MM.1S (cell line): ENCODE measurements around the gene ZNF862.

Experiments used
- DNase-seq: peaks from one replicate; pipeline ENCODE4 v3.0.0-alpha.2; 2015
- H2AFZ ChIP-seq: fragments of 300-600 bp; sonication (generic); 2 replicates; pipeline ENCODE4 v1.6.0; 2016; ENCODE audit warnings: antibody characterized with exemption, low read length
- H3F3A ChIP-seq: fragments of 300-600 bp; sonication (generic); 2 replicates; pipeline ENCODE4 v1.6.1; 2016; ENCODE audit warnings: mild to moderate bottlenecking, antibody characterized with exemption, low read length, moderate library complexity, mixed read lengths; ENCODE audit not compliant: insufficient read depth
- H3K27ac ChIP-seq: fragments of 300-600 bp; sonication (generic); 2 replicates; pipeline ENCODE4 v1.5.1; 2016; ENCODE audit warnings: mild to moderate bottlenecking, low read length
- H3K27me3 ChIP-seq: fragments of 300-600 bp; sonication (generic); replicated peaks from 2 replicates; pipeline ENCODE4 v1.6.0; 2016; ENCODE audit warnings: low read length; ENCODE audit not compliant: insufficient read depth
- H3K36me3 ChIP-seq: fragments of 300-600 bp; sonication (generic); replicated peaks from 2 replicates; pipeline ENCODE4 v1.6.1; 2016; ENCODE audit warnings: mild to moderate bottlenecking, low read length, mixed read lengths; ENCODE audit not compliant: insufficient read depth
- H3K4me1 ChIP-seq: fragments of 300-600 bp; sonication (generic); 2 replicates; pipeline ENCODE4 v1.6.1; 2016; ENCODE audit warnings: low read length, mixed read lengths
- H3K4me2 ChIP-seq: fragments of 300-600 bp; sonication (generic); 2 replicates; pipeline ENCODE4 v1.6.0; 2016; ENCODE audit warnings: low read depth, low read length
- H3K4me3 ChIP-seq: fragments of 300-600 bp; sonication (generic); 2 replicates; pipeline ENCODE4 v1.5.1; 2016; ENCODE audit warnings: low read length, mixed read lengths
- H3K79me2 ChIP-seq: fragments of 300-600 bp; sonication (generic); 2 replicates; pipeline ENCODE4 v1.6.1; 2016; ENCODE audit warnings: mixed run types, low read length, mixed read lengths
- H3K9ac ChIP-seq: fragments of 300-600 bp; sonication (generic); 2 replicates; pipeline ENCODE4 v1.6.1; 2016; ENCODE audit warnings: low read length, mixed read lengths
- H3K9me2 ChIP-seq: fragments of 300-600 bp; sonication (generic); replicated peaks from 2 replicates; pipeline ENCODE4 v1.6.1; 2016; ENCODE audit warnings: mild to moderate bottlenecking, low read length, mixed read lengths; ENCODE audit not compliant: insufficient read depth
- H3K9me3 ChIP-seq: fragments of 300-600 bp; sonication (generic); replicated peaks from 2 replicates; pipeline ENCODE4 v1.6.1; 2016; ENCODE audit warnings: mild to moderate bottlenecking, low read length, mixed read lengths; ENCODE audit not compliant: insufficient read depth
- H4K20me1 ChIP-seq: fragments of 300-600 bp; sonication (generic); 2 replicates; pipeline ENCODE4 v1.6.1; 2016; ENCODE audit warnings: mild to moderate bottlenecking, low read length, moderate library complexity, mixed read lengths; ENCODE audit not compliant: insufficient read depth
- EZH2 ChIP-seq: fragments of 300-600 bp; sonication (generic); optimal IDR thresholded peaks from 2 replicates; pipeline ENCODE3; 2017; ENCODE audit warnings: low read depth, mild to moderate bottlenecking, antibody characterized with exemption, low read length, mixed read lengths
- EZH2phosphoT487 ChIP-seq: fragments of 300-600 bp; sonication (generic); IDR thresholded peaks from 2 replicates; pipeline ENCODE4 v1.6.1; 2018; ENCODE audit warnings: antibody characterized with exemption, low read length
- TF ChIP-seq, protein P1 (sequence below): fragments of 300-600 bp; sonication (generic); IDR thresholded peaks from 2 replicates; pipeline ENCODE4 v1.5.1; 2016; ENCODE audit warnings: antibody characterized with exemption, low read length, mixed read lengths

ZNF862 gene

GRCh38 chr7:149879766-149880637, 41.8 kb downstream of the ZNF862 start:
- H3K9me3 ChIP-seq = no peaks in the 10 kb centered on the region

DNA sequence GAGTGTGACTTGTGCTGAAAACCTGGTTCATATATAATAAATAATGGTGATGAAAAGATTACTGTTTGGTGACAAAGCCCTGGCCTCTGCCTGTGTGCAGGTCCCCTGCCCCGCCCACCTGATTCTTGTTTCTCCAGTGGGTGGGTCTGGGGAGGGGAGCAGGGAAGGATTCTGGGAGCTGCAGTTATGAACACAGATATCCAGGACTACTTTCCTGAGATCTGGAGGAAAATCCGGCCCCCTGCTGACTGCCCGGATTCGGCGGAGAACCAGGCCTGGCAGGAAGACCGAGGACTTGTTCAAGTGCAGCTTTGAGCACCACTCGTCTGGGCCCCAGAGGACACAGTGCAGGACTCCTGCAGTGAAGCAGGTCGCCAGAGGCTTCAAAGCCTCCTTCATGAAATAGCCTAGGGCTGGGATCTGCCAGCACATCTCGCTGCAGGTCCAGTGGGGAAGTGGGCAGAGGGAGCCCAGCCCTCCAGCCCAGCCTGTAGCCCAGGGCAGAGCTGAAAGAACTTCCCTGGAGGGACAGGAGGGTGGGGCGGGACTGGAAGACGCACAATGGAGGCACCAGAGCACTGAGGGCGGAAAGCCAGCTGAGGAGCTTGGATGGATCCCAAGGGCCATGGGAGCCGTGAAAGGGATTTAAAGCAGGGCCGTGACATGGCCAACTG, 42.6 kb downstream of the ZNF862 start:
- DNase-seq = no peak
- H3K9me3 ChIP-seq = no peaks in the 10 kb centered on the region
- no peaks in the 10 kb centered on the region for H4K20me1 ChIP-seq
- H3K27ac ChIP-seq = no peak overlapping the region
- no peak overlapping the region for H3K4me3 ChIP-seq
- H3K79me2 ChIP-seq = peaks cover 1% of the 10 kb centered on the region; the same call in 1 of the 2 replicates
- TF ChIP-seq EZH2phosphoT487 (no peak), EZH2 (no peak)
- TF ChIP-seq, protein P1, sequence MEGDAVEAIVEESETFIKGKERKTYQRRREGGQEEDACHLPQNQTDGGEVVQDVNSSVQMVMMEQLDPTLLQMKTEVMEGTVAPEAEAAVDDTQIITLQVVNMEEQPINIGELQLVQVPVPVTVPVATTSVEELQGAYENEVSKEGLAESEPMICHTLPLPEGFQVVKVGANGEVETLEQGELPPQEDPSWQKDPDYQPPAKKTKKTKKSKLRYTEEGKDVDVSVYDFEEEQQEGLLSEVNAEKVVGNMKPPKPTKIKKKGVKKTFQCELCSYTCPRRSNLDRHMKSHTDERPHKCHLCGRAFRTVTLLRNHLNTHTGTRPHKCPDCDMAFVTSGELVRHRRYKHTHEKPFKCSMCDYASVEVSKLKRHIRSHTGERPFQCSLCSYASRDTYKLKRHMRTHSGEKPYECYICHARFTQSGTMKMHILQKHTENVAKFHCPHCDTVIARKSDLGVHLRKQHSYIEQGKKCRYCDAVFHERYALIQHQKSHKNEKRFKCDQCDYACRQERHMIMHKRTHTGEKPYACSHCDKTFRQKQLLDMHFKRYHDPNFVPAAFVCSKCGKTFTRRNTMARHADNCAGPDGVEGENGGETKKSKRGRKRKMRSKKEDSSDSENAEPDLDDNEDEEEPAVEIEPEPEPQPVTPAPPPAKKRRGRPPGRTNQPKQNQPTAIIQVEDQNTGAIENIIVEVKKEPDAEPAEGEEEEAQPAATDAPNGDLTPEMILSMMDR = no peak
- H3F3A ChIP-seq = no peaks in the 10 kb centered on the region
- H3K9me2 ChIP-seq = no peaks in the 10 kb centered on the region
- no peak overlapping the region for H3K9ac ChIP-seq
- no peak overlapping the region for H2AFZ ChIP-seq
- H3K4me2 ChIP-seq = no peak overlapping the region
- no peaks in the 10 kb centered on the region for H3K27me3 ChIP-seq
- no peaks in the 10 kb centered on the region for H3K36me3 ChIP-seq
- H3K4me1 ChIP-seq = no peaks in the 10 kb centered on the region

More at GRCh38 chr7:149879766-149880637, 41.8 kb downstream of the ZNF862 start:
- Histone ChIP-seq H2AFZ (no peak overlapping the region), H3K9me2 (no peaks in the 10 kb centered on the region), H3F3A (no peaks in the 10 kb centered on the region), H3K27me3 (no peaks in the 10 kb centered on the region), H3K4me2 (no peak overlapping the region), H3K4me1 (peaks cover 6% of the 10 kb centered on the region), H3K9ac (no peak overlapping the region), H3K4me3 (no peak overlapping the region), H3K27ac (no peak overlapping the region), H3K36me3 (no peaks in the 10 kb centered on the region), H4K20me1 (no peaks in the 10 kb centered on the region), H3K79me2 (peaks cover 8% of the 10 kb centered on the region; the same call in 1 of the 2 replicates)
- DNase-seq = no peak
- no peak for TF ChIP-seq EZH2phosphoT487
- TF ChIP-seq EZH2 = no peak
- TF ChIP-seq, protein P1 = no peak

GRCh38 chr7:149881328-149882247, 43.4 kb downstream of the ZNF862 start:
- Histone ChIP-seq H3F3A (no peaks in the 10 kb centered on the region), H3K4me3 (no peak overlapping the region), H3K27me3 (no peaks in the 10 kb centered on the region), H3K9me2 (no peaks in the 10 kb centered on the region), H3K27ac (no peak overlapping the region), H2AFZ (no peak overlapping the region), H3K79me2 (no peaks in the 10 kb centered on the region), H3K4me2 (no peak overlapping the region), H3K36me3 (no peaks in the 10 kb centered on the region), H3K9ac (no peak overlapping the region), H3K9me3 (no peaks in the 10 kb centered on the region), H4K20me1 (no peaks in the 10 kb centered on the region), H3K4me1 (no peaks in the 10 kb centered on the region)
- DNase-seq = no peak
- no peak for TF ChIP-seq EZH2
- no peak for TF ChIP-seq EZH2phosphoT487
- TF ChIP-seq, protein P1 = no peak
